IPS-NIHi11 (cell line): ENCODE data around the gene HBE1.
"Not testable (repeated sequence)": the region's sequence is repeated elsewhere in the genome, so short reads cannot be mapped to it uniquely, and the experiment has no call there.

Experiments
- DNase-seq: peaks from one replicate; pipeline ENCODE4 v3.0.0; 2012; ENCODE audit warnings: mixed read lengths, low spot score

Gene HBE1

GRCh38 chr11:5269715-5270147, at the start of gene HBE1:
Gene HBE1, minus strand, starts transcription at chr11:5269945. Its CDS starts 55 bp downstream, at chr11:5269890.
- no peak for DNase-seq

- DNase-seq: no peak
Observed at GRCh38 chr11:5317292-5317691, 47.5 kb upstream of the HBE1 start.

- not testable (repeated sequence) for DNase-seq
Observed at GRCh38 chr11:5313326-5314023, 43.7 kb upstream of the HBE1 start.

GRCh38 chr11:5310423-5310822, 40.7 kb upstream of the HBE1 start:
- DNase-seq: no peak

- no peak for DNase-seq
Observed at GRCh38 chr11:5307256-5308019, 37.7 kb upstream of the HBE1 start.

- DNase-seq: no peak
Observed at GRCh38 chr11:5304046-5304445, 34.3 kb upstream of the HBE1 start.

- no peak for DNase-seq
Observed at GRCh38 chr11:5303626-5304025, 33.9 kb upstream of the HBE1 start.

- no peak for DNase-seq
Observed at GRCh38 chr11:5301846-5302245, 32.1 kb upstream of the HBE1 start, which contains the start of gene OR51B4. Gene OR51B4, minus strand, starts transcription at chr11:5301946. Its CDS starts 0 bp downstream, at chr11:5301946.

GRCh38 chr11:5300251-5300650, 30.5 kb upstream of the HBE1 start:
- DNase-seq: no peak

GRCh38 chr11:5298451-5298850, 28.7 kb upstream of the HBE1 start:
- DNase-seq: no peak

GRCh38 chr11:5297721-5298323, 28.1 kb upstream of the HBE1 start:
- no peak for DNase-seq

- not testable (repeated sequence) for DNase-seq
Observed at GRCh38 chr11:5294342-5294995, 24.7 kb upstream of the HBE1 start.

- DNase-seq: no peak
Observed at GRCh38 chr11:5293028-5293427, 23.3 kb upstream of the HBE1 start.

GRCh38 chr11:5291207-5291838, 21.6 kb upstream of the HBE1 start:
- peak; percentile 34 for DNase-seq

- no peak for DNase-seq
Observed at GRCh38 chr11:5290106-5290505, 20.4 kb upstream of the HBE1 start.

GRCh38 chr11:5289696-5290095, 20.0 kb upstream of the HBE1 start:
- DNase-seq: no peak

GRCh38 chr11:5288906-5289550, 19.3 kb upstream of the HBE1 start:
- DNase-seq: no peak

- DNase-seq: no peak
Observed at GRCh38 chr11:5288108-5288905, 18.6 kb upstream of the HBE1 start.

GRCh38 chr11:5286901-5287300, 17.2 kb upstream of the HBE1 start:
- DNase-seq: no peak

GRCh38 chr11:5286351-5286750, 16.6 kb upstream of the HBE1 start:
- no peak for DNase-seq
